ENCODE results near the gene BFSP1. TPM values are rescaled to one million over a fixed set of nuclear protein-coding genes. Genes with fewer than 3 reads are reported as not detected.

The BFSP1 gene
- total RNA-seq, 2 donors from 2014 or later: 0.23 to 1.2 TPM

- ATAC-seq (replicated peaks in 1 of 2) (no peak), DNase-seq (no peak)
- no peak overlapping the region for H3K4me3 Mint-ChIP-seq
- no peak overlapping the region for H3K27ac Mint-ChIP-seq
- H3K4me1 Mint-ChIP-seq (ENCODE audit: low read depth): peaks cover 11% of the 10 kb centered on the region
- no peaks in the 10 kb centered on the region for H3K36me3 Mint-ChIP-seq (ENCODE audit: insufficient read depth in 2 of 2)
- H3K27me3 Mint-ChIP-seq (ENCODE audit: low read depth): peaks cover 7% of the 10 kb centered on the region
- no peaks in the 10 kb centered on the region for H3K9me3 Mint-ChIP-seq
These were observed 6.0 kb downstream of the BFSP1 start for GRCh38 chr20:17525132-17525531.

- peaks cover 10% of the 10 kb centered on the region for H3K4me1 Mint-ChIP-seq (ENCODE audit: low read depth)
- H3K4me3 Mint-ChIP-seq: no peak overlapping the region
- ATAC-seq (replicated peaks in 1 of 2): no peak
- peaks cover 3% of the 10 kb centered on the region for H3K27me3 Mint-ChIP-seq (ENCODE audit: low read depth)
- H3K27ac Mint-ChIP-seq: no peak overlapping the region
- no peaks in the 10 kb centered on the region for H3K9me3 Mint-ChIP-seq
- no peaks in the 10 kb centered on the region for H3K36me3 Mint-ChIP-seq (ENCODE audit: insufficient read depth in 2 of 2)
- DNase-seq: no peak
These were observed 6.6 kb downstream of the BFSP1 start for GRCh38 chr20:17524560-17524959.

GRCh38 chr20:17523326-17523725 lies 7.9 kb downstream of the BFSP1 start:
- Mint-ChIP-seq H3K27me3 (ENCODE audit: low read depth) (no peaks in the 10 kb centered on the region), H3K27ac (no peak overlapping the region), H3K4me3 (no peak overlapping the region), H3K4me1 (ENCODE audit: low read depth) (peaks cover 10% of the 10 kb centered on the region), H3K9me3 (no peaks in the 10 kb centered on the region), H3K36me3 (ENCODE audit: insufficient read depth in 2 of 2) (no peaks in the 10 kb centered on the region)
- no peak for DNase-seq
- ATAC-seq (replicated peaks in 1 of 2): no peak

- no peak for ATAC-seq (replicated peaks in 1 of 2)
- no peak for DNase-seq
- H3K4me3 Mint-ChIP-seq: no peak overlapping the region
- H3K27me3 Mint-ChIP-seq (ENCODE audit: low read depth): no peaks in the 10 kb centered on the region
- no peaks in the 10 kb centered on the region for H3K36me3 Mint-ChIP-seq (ENCODE audit: insufficient read depth in 2 of 2)
- no peaks in the 10 kb centered on the region for H3K9me3 Mint-ChIP-seq
- no peak overlapping the region for H3K27ac Mint-ChIP-seq
- H3K4me1 Mint-ChIP-seq (ENCODE audit: low read depth): peaks cover 10% of the 10 kb centered on the region
These were observed 8.7 kb downstream of the BFSP1 start for GRCh38 chr20:17522528-17522927.

- Mint-ChIP-seq H3K27ac (no peak overlapping the region), H3K4me1 (ENCODE audit: low read depth) (peaks cover 5% of the 10 kb centered on the region), H3K36me3 (ENCODE audit: insufficient read depth in 2 of 2) (no peaks in the 10 kb centered on the region), H3K4me3 (no peak overlapping the region), H3K27me3 (ENCODE audit: low read depth) (no peaks in the 10 kb centered on the region), H3K9me3 (no peaks in the 10 kb centered on the region)
- ATAC-seq (replicated peaks in 1 of 2): no peak
- DNase-seq: no peak
These were observed 10.6 kb downstream of the BFSP1 start for GRCh38 chr20:17520583-17520982.

GRCh38 chr20:17519606-17520285 lies 11.4 kb downstream of the BFSP1 start:
- H3K36me3 Mint-ChIP-seq (ENCODE audit: insufficient read depth in 2 of 2): no peaks in the 10 kb centered on the region
- no peak overlapping the region for H3K27ac Mint-ChIP-seq
- DNase-seq (no peak), ATAC-seq (replicated peaks in 1 of 2) (no peak)
- H3K9me3 Mint-ChIP-seq: no peaks in the 10 kb centered on the region
- H3K27me3 Mint-ChIP-seq (ENCODE audit: low read depth): no peaks in the 10 kb centered on the region
- peaks cover 5% of the 10 kb centered on the region for H3K4me1 Mint-ChIP-seq (ENCODE audit: low read depth)
- no peak overlapping the region for H3K4me3 Mint-ChIP-seq

- Mint-ChIP-seq H3K36me3 (ENCODE audit: insufficient read depth in 2 of 2) (no peaks in the 10 kb centered on the region), H3K27ac (no peak overlapping the region), H3K4me3 (no peak overlapping the region), H3K9me3 (no peaks in the 10 kb centered on the region), H3K4me1 (ENCODE audit: low read depth) (peaks cover 5% of the 10 kb centered on the region), H3K27me3 (ENCODE audit: low read depth) (peaks cover 3% of the 10 kb centered on the region)
- ATAC-seq (replicated peaks in 1 of 2) (no peak), DNase-seq (no peak)
These were observed 12.7 kb downstream of the BFSP1 start for GRCh38 chr20:17518339-17519052.

GRCh38 chr20:17515053-17515452 lies 16.1 kb downstream of the BFSP1 start:
- Mint-ChIP-seq H3K9me3 (no peaks in the 10 kb centered on the region), H3K27ac (no peak overlapping the region), H3K27me3 (ENCODE audit: low read depth) (peaks cover 16% of the 10 kb centered on the region), H3K36me3 (ENCODE audit: insufficient read depth in 2 of 2) (no peaks in the 10 kb centered on the region), H3K4me3 (no peak overlapping the region), H3K4me1 (ENCODE audit: low read depth) (peaks cover 8% of the 10 kb centered on the region)
- no peak for DNase-seq
- ATAC-seq (replicated peaks in 1 of 2): no peak

GRCh38 chr20:17513939-17514338 lies 17.2 kb downstream of the BFSP1 start:
- H3K4me1 Mint-ChIP-seq (ENCODE audit: low read depth): peaks cover 8% of the 10 kb centered on the region
- DNase-seq: no peak
- ATAC-seq (replicated peaks in 1 of 2): no peak
- H3K9me3 Mint-ChIP-seq: no peaks in the 10 kb centered on the region
- H3K27me3 Mint-ChIP-seq (ENCODE audit: low read depth): peaks cover 16% of the 10 kb centered on the region
- H3K4me3 Mint-ChIP-seq: no peak overlapping the region
- H3K36me3 Mint-ChIP-seq (ENCODE audit: insufficient read depth in 2 of 2): no peaks in the 10 kb centered on the region
- H3K27ac Mint-ChIP-seq: no peak overlapping the region

GRCh38 chr20:17511401-17511800 lies 19.8 kb downstream of the BFSP1 start:
- Mint-ChIP-seq H3K27ac (no peak overlapping the region), H3K27me3 (ENCODE audit: low read depth) (peaks cover 16% of the 10 kb centered on the region), H3K4me3 (no peak overlapping the region), H3K36me3 (ENCODE audit: insufficient read depth in 2 of 2) (no peaks in the 10 kb centered on the region), H3K4me1 (ENCODE audit: low read depth) (peaks cover 19% of the 10 kb centered on the region), H3K9me3 (no peaks in the 10 kb centered on the region)
- DNase-seq (peak in 1 of 2 donors; percentile 12), ATAC-seq (replicated peaks in 1 of 2) (peak; percentile 34 to 56)

GRCh38 chr20:17510548-17510947 lies 20.6 kb downstream of the BFSP1 start:
- H3K4me1 Mint-ChIP-seq (ENCODE audit: low read depth): peaks cover 27% of the 10 kb centered on the region
- no peak for DNase-seq
- no peak overlapping the region for H3K27ac Mint-ChIP-seq
- no peak overlapping the region for H3K4me3 Mint-ChIP-seq
- no peaks in the 10 kb centered on the region for H3K9me3 Mint-ChIP-seq
- H3K36me3 Mint-ChIP-seq (ENCODE audit: insufficient read depth in 2 of 2): no peaks in the 10 kb centered on the region
- ATAC-seq (replicated peaks in 1 of 2): no peak
- peaks cover 16% of the 10 kb centered on the region for H3K27me3 Mint-ChIP-seq (ENCODE audit: low read depth)

- H3K36me3 Mint-ChIP-seq (ENCODE audit: insufficient read depth in 2 of 2): no peaks in the 10 kb centered on the region
- H3K27me3 Mint-ChIP-seq (ENCODE audit: low read depth): peaks cover 16% of the 10 kb centered on the region
- DNase-seq: no peak
- no peak overlapping the region for H3K27ac Mint-ChIP-seq
- H3K4me1 Mint-ChIP-seq (ENCODE audit: low read depth): peaks cover 45% of the 10 kb centered on the region
- H3K9me3 Mint-ChIP-seq: no peaks in the 10 kb centered on the region
- ATAC-seq (replicated peaks in 1 of 2): no peak
- no peak overlapping the region for H3K4me3 Mint-ChIP-seq
These were observed 22.4 kb downstream of the BFSP1 start for GRCh38 chr20:17508756-17509155.

- Mint-ChIP-seq H3K27ac (no peak overlapping the region), H3K36me3 (ENCODE audit: insufficient read depth in 2 of 2) (no peaks in the 10 kb centered on the region), H3K4me3 (peak overlapping the region in 1 of 2 donors; percentile 2), H3K4me1 (ENCODE audit: low read depth) (peaks cover 51% of the 10 kb centered on the region), H3K9me3 (no peaks in the 10 kb centered on the region), H3K27me3 (ENCODE audit: low read depth) (peaks cover 10% of the 10 kb centered on the region)
- DNase-seq: no peak
- no peak for ATAC-seq (replicated peaks in 1 of 2)
These were observed 23.6 kb downstream of the BFSP1 start for GRCh38 chr20:17507531-17507930.

- Mint-ChIP-seq H3K27ac (no peak overlapping the region), H3K4me1 (ENCODE audit: low read depth) (peaks cover 51% of the 10 kb centered on the region), H3K4me3 (peak overlapping the region; percentile 33 to 64)
These were observed 24.1 kb downstream of the BFSP1 start for GRCh38 chr20:17507032-17507431.

More at GRCh38 chr20:17507032-17507431, 24.1 kb downstream of the BFSP1 start:
- H3K27me3 Mint-ChIP-seq (ENCODE audit: low read depth): peaks cover 10% of the 10 kb centered on the region
- no peaks in the 10 kb centered on the region for H3K9me3 Mint-ChIP-seq
- DNase-seq (no peak), ATAC-seq (replicated peaks in 1 of 2) (no peak)
- H3K36me3 Mint-ChIP-seq (ENCODE audit: insufficient read depth in 2 of 2): no peaks in the 10 kb centered on the region
